ENCODE data around the gene RAB28. TPM values are rescaled to one million over a fixed set of nuclear protein-coding genes. Genes with fewer than 3 reads are reported as not detected.
A peak's percentile ranks its signal among the peaks of the same experiment; 100 is the strongest.

Gene RAB28
- total RNA-seq, 1 donor from 2014 or later: 67.3 TPM

- Histone ChIP-seq H3K36me3 (no peaks in the 10 kb centered on the region), H3K27me3 (peaks cover 100% of the 10 kb centered on the region), H3K27ac (no peak overlapping the region), H2AFZ (replicated peaks) (no peak overlapping the region), H4K20me1 (ENCODE audit: low read depth) (peaks cover 17% of the 10 kb centered on the region), H3K4me2 (no peak overlapping the region), H3K4me1 (no peaks in the 10 kb centered on the region), H3K4me3 (no peak overlapping the region), H3K9ac (no peak overlapping the region), H3F3A (ENCODE audit: low read depth) (peaks cover under 1% of the 10 kb centered on the region), H3K9me3 (ENCODE audit: low read depth) (no peaks in the 10 kb centered on the region), H3K79me2 (ENCODE audit: low read depth) (no peaks in the 10 kb centered on the region)
- Mint-ChIP-seq H3K9me3 (peaks cover 17% of the 10 kb centered on the region), H3K4me3 (no peak overlapping the region), H3K36me3 (peaks cover 2% of the 10 kb centered on the region), H3K27me3 (ENCODE audit: insufficient read depth, low read depth) (peaks cover 67% of the 10 kb centered on the region), H3K4me1 (peaks cover 5% of the 10 kb centered on the region), H3K27ac (no peak overlapping the region)
- no peak for DNase-seq (ENCODE audit: low spot score)
- TF ChIP-seq EZH2 (IDR thresholded peaks at IDR 0.05) (peak; percentile 74), EZH2phosphoT487 (IDR thresholded peaks at IDR 0.05) (peak; percentile 52), CTCF (IDR thresholded peaks at IDR 0.05) (no peak)
Observed at GRCh38 chr4:13524504-13525243, 40.5 kb upstream of the RAB28 start.

GRCh38 chr4:13523591-13524503 is 39.7 kb upstream of the RAB28 start:
- no peaks in the 10 kb centered on the region for H3K4me1 ChIP-seq
- Mint-ChIP-seq H3K27ac (no peak overlapping the region), H3K27me3 (ENCODE audit: insufficient read depth, low read depth) (peaks cover 59% of the 10 kb centered on the region), H3K9me3 (peaks cover 17% of the 10 kb centered on the region), H3K36me3 (peaks cover 2% of the 10 kb centered on the region), H3K4me3 (no peak overlapping the region), H3K4me1 (peaks cover 7% of the 10 kb centered on the region)
- H3K79me2 ChIP-seq (ENCODE audit: low read depth): no peaks in the 10 kb centered on the region
- no peak overlapping the region for H2AFZ ChIP-seq (replicated peaks)
- no peak for TF ChIP-seq EZH2phosphoT487 (IDR thresholded peaks at IDR 0.05)
- peak; percentile 10 for TF ChIP-seq EZH2 (IDR thresholded peaks at IDR 0.05)
- H3K4me3 ChIP-seq: no peak overlapping the region
- H3K27me3 ChIP-seq: peaks cover 100% of the 10 kb centered on the region
- H4K20me1 ChIP-seq (ENCODE audit: low read depth): peaks cover 8% of the 10 kb centered on the region
- H3F3A ChIP-seq (ENCODE audit: low read depth): no peaks in the 10 kb centered on the region
- H3K9me3 ChIP-seq (ENCODE audit: low read depth): no peaks in the 10 kb centered on the region
- no peak overlapping the region for H3K9ac ChIP-seq
- no peak for DNase-seq (ENCODE audit: low spot score)
- no peak overlapping the region for H3K27ac ChIP-seq
- no peak overlapping the region for H3K4me2 ChIP-seq
- H3K36me3 ChIP-seq: no peaks in the 10 kb centered on the region

- peak overlapping the region; percentile 73 for H3K4me2 ChIP-seq
- H3K27me3 Mint-ChIP-seq (ENCODE audit: insufficient read depth, low read depth): peaks cover 51% of the 10 kb centered on the region
- H3K4me3 Mint-ChIP-seq: no peak overlapping the region
Observed at GRCh38 chr4:13523105-13523477, 39.0 kb upstream of the RAB28 start.

GRCh38 chr4:13522282-13523104 is 38.4 kb upstream of the RAB28 start:
- Mint-ChIP-seq H3K27me3 (ENCODE audit: insufficient read depth, low read depth) (peaks cover 49% of the 10 kb centered on the region), H3K27ac (no peak overlapping the region), H3K4me3 (no peak overlapping the region), H3K36me3 (peaks cover 2% of the 10 kb centered on the region), H3K9me3 (peaks cover 17% of the 10 kb centered on the region), H3K4me1 (peaks cover 11% of the 10 kb centered on the region)
- Histone ChIP-seq H3K9ac (no peak overlapping the region), H3K4me3 (peak overlapping the region; percentile 33), H3K79me2 (ENCODE audit: low read depth) (no peaks in the 10 kb centered on the region), H3K4me1 (no peaks in the 10 kb centered on the region), H3F3A (ENCODE audit: low read depth) (no peaks in the 10 kb centered on the region), H3K27ac (no peak overlapping the region), H3K9me3 (ENCODE audit: low read depth) (no peaks in the 10 kb centered on the region), H3K4me2 (peak overlapping the region; percentile 73), H2AFZ (replicated peaks) (peak overlapping the region; percentile 36), H3K36me3 (no peaks in the 10 kb centered on the region), H3K27me3 (peaks cover 90% of the 10 kb centered on the region), H4K20me1 (ENCODE audit: low read depth) (no peaks in the 10 kb centered on the region)
- no peak for DNase-seq (ENCODE audit: low spot score)
- TF ChIP-seq EZH2phosphoT487 (IDR thresholded peaks at IDR 0.05): peak; percentile 85
- TF ChIP-seq EZH2 (IDR thresholded peaks at IDR 0.05): peak; percentile 84
- TF ChIP-seq CTCF (IDR thresholded peaks at IDR 0.05): no peak

More at GRCh38 chr4:13523105-13523477, 39.0 kb upstream of the RAB28 start:
- Mint-ChIP-seq H3K4me1 (peaks cover 6% of the 10 kb centered on the region), H3K36me3 (peaks cover 2% of the 10 kb centered on the region), H3K9me3 (peaks cover 17% of the 10 kb centered on the region), H3K27ac (no peak overlapping the region)
- Histone ChIP-seq H3K79me2 (ENCODE audit: low read depth) (no peaks in the 10 kb centered on the region), H3K4me1 (no peaks in the 10 kb centered on the region), H4K20me1 (ENCODE audit: low read depth) (peaks cover 3% of the 10 kb centered on the region), H3K36me3 (no peaks in the 10 kb centered on the region), H3K27ac (no peak overlapping the region), H3K27me3 (peaks cover 96% of the 10 kb centered on the region), H2AFZ (replicated peaks) (no peak overlapping the region), H3F3A (ENCODE audit: low read depth) (no peaks in the 10 kb centered on the region), H3K9me3 (ENCODE audit: low read depth) (no peaks in the 10 kb centered on the region), H3K9ac (no peak overlapping the region), H3K4me3 (peak overlapping the region; percentile 33)
- DNase-seq (ENCODE audit: low spot score): no peak
- TF ChIP-seq EZH2phosphoT487 (IDR thresholded peaks at IDR 0.05) (no peak), EZH2 (IDR thresholded peaks at IDR 0.05) (peak; percentile 15)
